ENCODE measurements around the gene SYCP3. TPM values are rescaled to one million over a fixed set of nuclear protein-coding genes. Genes with fewer than 3 reads are reported as not detected.

The SYCP3 gene
- total and polyA plus RNA-seq, 3 donors from 2014 or later: 42.4 to 127 (median 69.4) TPM

GRCh38 chr12:101729842-101730241 lies 9.4 kb downstream of the SYCP3 start:
- H3K27ac ChIP-seq: no peak overlapping the region
- no peak overlapping the region for H3K4me3 ChIP-seq
- no peak for DNase-seq
- H3K9me3 ChIP-seq: no peaks in the 10 kb centered on the region
- no peaks in the 10 kb centered on the region for H3K27me3 ChIP-seq
- H3K36me3 ChIP-seq (ENCODE audit: low read depth, missing control alignments): no peaks in the 10 kb centered on the region
- intact Hi-C loops (cut with DNase I; ENCODE audit: low total_unique reads): no loop called here
- H3K4me1 ChIP-seq: no peaks in the 10 kb centered on the region
- TF ChIP-seq CTCF (IDR thresholded peaks at IDR 0.05) (no peak), POLR2A (IDR thresholded peaks at IDR 0.05) (no peak)

GRCh38 chr12:101727098-101727497 lies 12.2 kb downstream of the SYCP3 start:
- H3K9me3 ChIP-seq: no peaks in the 10 kb centered on the region
- no peak overlapping the region for H3K27ac ChIP-seq
- H3K4me3 ChIP-seq: no peak overlapping the region
- TF ChIP-seq CTCF (IDR thresholded peaks at IDR 0.05) (no peak), POLR2A (IDR thresholded peaks at IDR 0.05) (no peak)
- H3K27me3 ChIP-seq: no peaks in the 10 kb centered on the region
- H3K36me3 ChIP-seq (ENCODE audit: low read depth, missing control alignments): no peaks in the 10 kb centered on the region
- H3K4me1 ChIP-seq: no peaks in the 10 kb centered on the region
- no peak for DNase-seq
- intact Hi-C loops (cut with DNase I; ENCODE audit: low total_unique reads): no loop called here

GRCh38 chr12:101722392-101722791 lies 16.9 kb downstream of the SYCP3 start:
- H3K4me3 ChIP-seq: no peak overlapping the region
- TF ChIP-seq POLR2A (IDR thresholded peaks at IDR 0.05) (no peak), CTCF (IDR thresholded peaks at IDR 0.05) (no peak)
- 97% methylated on average over 4 of the region's 4 CpGs for WGBS, 2 donors
- H3K27me3 ChIP-seq: no peaks in the 10 kb centered on the region
- no peaks in the 10 kb centered on the region for H3K9me3 ChIP-seq
- no peak overlapping the region for H3K27ac ChIP-seq
- intact Hi-C loops (cut with DNase I; ENCODE audit: low total_unique reads): no loop called here
- DNase-seq: no peak
- no peaks in the 10 kb centered on the region for H3K4me1 ChIP-seq
- H3K36me3 ChIP-seq (ENCODE audit: low read depth, missing control alignments): no peaks in the 10 kb centered on the region

- no peak overlapping the region for H3K27ac ChIP-seq
- intact Hi-C loops (cut with DNase I; ENCODE audit: low total_unique reads): no loop called here
- H3K4me1 ChIP-seq: peaks cover 3% of the 10 kb centered on the region
- H3K36me3 ChIP-seq (ENCODE audit: low read depth, missing control alignments): no peaks in the 10 kb centered on the region
- no peak overlapping the region for H3K4me3 ChIP-seq
- no peaks in the 10 kb centered on the region for H3K27me3 ChIP-seq
- H3K9me3 ChIP-seq: no peaks in the 10 kb centered on the region
- no peak for DNase-seq
- no peak for TF ChIP-seq POLR2A (IDR thresholded peaks at IDR 0.05)
- no peak for TF ChIP-seq CTCF (IDR thresholded peaks at IDR 0.05)
Observed at GRCh38 chr12:101720118-101720517, 19.1 kb downstream of the SYCP3 start.

GRCh38 chr12:101719566-101719965 lies 19.7 kb downstream of the SYCP3 start:
- intact Hi-C loops (cut with DNase I; ENCODE audit: low total_unique reads): no loop called here

More at GRCh38 chr12:101719566-101719965, 19.7 kb downstream of the SYCP3 start:
- no peaks in the 10 kb centered on the region for H3K27me3 ChIP-seq
- no peaks in the 10 kb centered on the region for H3K9me3 ChIP-seq
- no peak overlapping the region for H3K4me3 ChIP-seq
- H3K27ac ChIP-seq: no peak overlapping the region
- no peak for DNase-seq
- no peak for TF ChIP-seq CTCF (IDR thresholded peaks at IDR 0.05)
- no peak for TF ChIP-seq POLR2A (IDR thresholded peaks at IDR 0.05)
- H3K4me1 ChIP-seq: peaks cover 6% of the 10 kb centered on the region
- no peaks in the 10 kb centered on the region for H3K36me3 ChIP-seq (ENCODE audit: low read depth, missing control alignments)
